HepG2 (cell line): ENCODE results near the gene ZNF277. TPM values are rescaled to one million over a fixed set of nuclear protein-coding genes. Genes with fewer than 3 reads are reported as not detected.
A peak's percentile ranks its signal among the peaks of the same experiment; 100 is the strongest.

Experiments used
- ATAC-seq: fragments of 200-7000 bp; cut with Tn5 transposase; 3 replicates; pipeline ENCODE4 v1.9.1; 2020; ENCODE audit warnings: mild to moderate bottlenecking, moderate library complexity
- BruUV-seq: library from RNA; stranded (reverse); fragments of 400-500 nt; replicated peaks from 2 replicates; lab custom pipeline; 2021; lab: Mats Ljungman, UMichigan
- CTCF ChIA-PET: fragments of 300-600 bp; formaldehyde crosslinking; extraction: SDS; loops from one replicate; lab custom pipeline; 2021; ENCODE audit warnings: low total read pairs, inconsistent platforms, low intra/inter-chr PET ratio; lab: Yijun Ruan, JAX
- POLR2A ChIA-PET: fragments of 350-600 bp; sonication (Branson Sonifier 250); formaldehyde crosslinking; loops from one replicate; lab custom pipeline; 2020; ENCODE audit warnings: antibody characterized with exemption, inconsistent platforms; lab: Yijun Ruan, JAX
- DNase-seq: peaks from one replicate; pipeline ENCODE4 v3.0.0-alpha.2; 2015; ENCODE audit warnings: low spot score
- FAIRE-seq: peaks from 3 replicates; lab custom pipeline; 2011; peaks lifted over from hg19 to GRCh38; lab: Jason Lieb, UNC
- H2AFZ ChIP-seq: one replicate; pipeline ENCODE4 v1.6.1; 2011; ENCODE audit warnings: low read length, inconsistent platforms
- H3K27ac ChIP-seq: fragments of 300-600 bp; 3 replicates; pipeline ENCODE4 v1.8.0; 2011; ENCODE audit warnings: mixed run types, mild to moderate bottlenecking, mixed read lengths, low read length, inconsistent platforms; ENCODE audit not compliant: insufficient read depth; ENCODE audit errors: extremely low read length
- H3K27me3 ChIP-seq, 2 experiments: fragments of 200-600 bp in 1 of 2; 2 replicates in 1 of 2; 3 replicates in 1 of 2; pipeline versions ENCODE4 v1.6.0 to v1.8.0; 2011; ENCODE audit warnings: low read length in 2 of 2, mild to moderate bottlenecking in 2 of 2, moderate library complexity in 2 of 2, inconsistent platforms in 1 of 2; ENCODE audit not compliant: insufficient read depth in 2 of 2, control insufficient read depth in 1 of 2
- H3K36me3 ChIP-seq, 2 experiments: fragments of 200-600 bp in 1 of 2; replicated peaks in 1 of 2; 2 replicates in 1 of 2; 3 replicates in 1 of 2; pipeline versions ENCODE4 v1.5.1 to v1.8.0; 2011; ENCODE audit warnings: low read length in 2 of 2, inconsistent platforms in 1 of 2; ENCODE audit not compliant: insufficient read depth in 2 of 2, control insufficient read depth in 1 of 2
- H3K4me1 ChIP-seq: 2 replicates; pipeline ENCODE4 v1.5.1; 2012; ENCODE audit warnings: low read length, inconsistent platforms; ENCODE audit not compliant: insufficient read depth
- H3K4me2 ChIP-seq: 2 replicates; pipeline ENCODE4 v1.6.0; 2011; ENCODE audit warnings: low read depth, low read length, inconsistent platforms
- H3K4me3 ChIP-seq, 3 experiments: fragments of 200-600 bp in 1 of 3; sonication (generic), shearing (Covaris generic) in 1 of 3; replicated peaks in 1 of 3; 2 replicates each; pipeline ENCODE4 v1.5.1; 2011 to 2016; ENCODE audit warnings: low read length in 3 of 3, inconsistent platforms in 2 of 3, low read depth in 2 of 3, mild to moderate bottlenecking in 2 of 3, control low read depth in 1 of 3, mixed read lengths in 1 of 3; ENCODE audit not compliant: insufficient read depth in 1 of 3
- H3K79me2 ChIP-seq: one replicate; pipeline ENCODE4 v1.6.1; 2011; ENCODE audit warnings: low read length, inconsistent platforms; ENCODE audit not compliant: insufficient read depth
- H3K9ac ChIP-seq: 2 replicates; pipeline ENCODE4 v1.6.0; 2011; ENCODE audit warnings: mild to moderate bottlenecking, low read depth, low read length, inconsistent platforms; ENCODE audit not compliant: insufficient read depth
- H3K9me3 ChIP-seq: 2 replicates; pipeline ENCODE4 v1.5.1; 2012; ENCODE audit warnings: mild to moderate bottlenecking, low read length
- H4K20me1 ChIP-seq: 2 replicates; pipeline ENCODE4 v1.6.0; 2011; ENCODE audit warnings: inconsistent platforms, mild to moderate bottlenecking, low read length, moderate library complexity; ENCODE audit not compliant: insufficient read depth
- FOXK1 ChIP-seq: sonication (generic); formaldehyde crosslinking; IDR thresholded peaks from 2 replicates; pipeline ENCODE4 v1.4.0; 2020; ENCODE audit warnings: low read depth, missing genetic modification reagents, borderline replicate concordance
- GPN1 ChIP-seq: sonication (generic); formaldehyde crosslinking; IDR thresholded peaks from 2 replicates; pipeline ENCODE4 v1.5.1; 2020; ENCODE audit warnings: missing genetic modification reagents, borderline replicate concordance
- HBP1 ChIP-seq: IDR thresholded peaks from 2 replicates; pipeline ENCODE4 v1.6.1; 2016; ENCODE audit warnings: low read depth, control low read depth
- HOXA9 ChIP-seq: sonication (generic); formaldehyde crosslinking; IDR thresholded peaks from 2 replicates; pipeline ENCODE4 v1.8.1; 2022; ENCODE audit warnings: missing genetic modification reagents, mild to moderate bottlenecking, moderate library complexity, borderline replicate concordance
- NCOA1 ChIP-seq: sonication (generic); formaldehyde crosslinking; IDR thresholded peaks from 2 replicates; pipeline ENCODE4 v1.9.0; 2021; ENCODE audit warnings: missing genetic modification reagents
- NCOR1 ChIP-seq: fragments of 200-600 bp; sonication (generic); IDR thresholded peaks from 2 replicates; pipeline ENCODE4 v1.7.0; 2017; ENCODE audit warnings: antibody characterized with exemption, low read length, borderline replicate concordance
- NFE2L2 ChIP-seq: fragments of 150-350 bp; IDR thresholded peaks from 2 replicates; pipeline ENCODE4 v1.6.1; 2014; ENCODE audit warnings: low read length
- NFYB ChIP-seq: sonication (generic); formaldehyde crosslinking; IDR thresholded peaks from 2 replicates; pipeline ENCODE4 v1.4.0; 2020; ENCODE audit warnings: missing genetic modification reagents
- NR0B2 ChIP-seq: sonication (generic); formaldehyde crosslinking; IDR thresholded peaks from 2 replicates; pipeline ENCODE4 v1.4.0; 2020; ENCODE audit warnings: mild to moderate bottlenecking, missing genetic modification reagents
- SATB2 ChIP-seq: sonication (generic); formaldehyde crosslinking; IDR thresholded peaks from 2 replicates; pipeline ENCODE4 v1.5.0; 2020; ENCODE audit warnings: missing genetic modification reagents
- SOX6 ChIP-seq, 2 experiments: fragments of 450-650 bp in 1 of 2; sonication (generic) in 1 of 2; formaldehyde crosslinking in 1 of 2; IDR thresholded peaks; 2 replicates each; pipeline versions ENCODE4 v1.4.0 to v1.6.1; 2017 to 2020; ENCODE audit warnings: antibody characterized with exemption in 1 of 2, mild to moderate bottlenecking in 1 of 2, missing genetic modification reagents in 1 of 2
- TCF7 ChIP-seq: sonication (generic); IDR thresholded peaks from 2 replicates; pipeline ENCODE4 v1.6.1; 2016; ENCODE audit warnings: antibody characterized with exemption, low read depth
- ZBTB26 ChIP-seq: IDR thresholded peaks from 2 replicates; pipeline ENCODE4 v1.6.1; 2016; ENCODE audit warnings: missing compliant biosample characterization, missing genetic modification reagents, borderline replicate concordance
- ZIK1 ChIP-seq: sonication (generic); formaldehyde crosslinking; IDR thresholded peaks from 2 replicates; pipeline ENCODE4 v1.5.0; 2020; ENCODE audit warnings: mild to moderate bottlenecking, low read depth, missing genetic modification reagents, borderline replicate concordance
- ZNF282 ChIP-seq: fragments of 450-650 bp; IDR thresholded peaks from 2 replicates; pipeline ENCODE4 v1.6.1; 2018; ENCODE audit not compliant: partially characterized antibody
- ZNF577 ChIP-seq: sonication (generic); formaldehyde crosslinking; IDR thresholded peaks from 2 replicates; pipeline ENCODE4 v1.4.0; 2020; ENCODE audit warnings: mild to moderate bottlenecking, low read depth, missing genetic modification reagents, borderline replicate concordance
- ZNF687 ChIP-seq: sonication (generic); formaldehyde crosslinking; IDR thresholded peaks from 2 replicates; pipeline ENCODE4 v1.5.1; 2020; ENCODE audit warnings: mild to moderate bottlenecking, missing genetic modification reagents, moderate library complexity
- ZNF777 ChIP-seq: sonication (generic); formaldehyde crosslinking; IDR thresholded peaks from 2 replicates; pipeline ENCODE4 v1.4.0; 2020; ENCODE audit warnings: missing genetic modification reagents
- WGBS: methylation state at CpG from one replicate; pipeline ENCODE4 v1.1.6; 2017; ENCODE audit warnings: low lambda C conversion rate; 5-methylcytosine and 5-hydroxymethylcytosine counted together
- in situ Hi-C: cut with HindIII; loops from 2 replicates; pipeline ENCODE4 v1.10.0; 2017; ENCODE audit warnings: low pct_unique_long_range_greater_than_20kb; ENCODE audit not compliant: extremely low pct_ligation_motif_present
- intact Hi-C: fragments of 100-400 bp; cut with micrococcal nuclease; formaldehyde crosslinking; loops from one replicate; pipeline ENCODE4 v1.10.0; 2022; ENCODE audit not compliant: unreplicated experiment
- polyA plus RNA-seq, 8 experiments: library from polyadenylated mRNA; depleted of rRNA in 3 of 8; stranded (reverse) in 7 of 8; unstranded in 1 of 8; fragments of >200 nt; fragmentation: Illumina TruSeq in 4 of 8; extraction: Trizol in 4 of 8; gene quantifications; 2 replicates each; pipeline versions ENCODE4 v1.2.1 to v1.2.3, GENCODE V29; 2011 to 2016; ENCODE audit warnings: low read depth in 4 of 8, missing spikeins in 1 of 8, mixed read lengths in 1 of 8; ENCODE audit not compliant: insufficient read depth in 1 of 8
- total RNA-seq, 5 experiments: library from RNA; depleted of rRNA; stranded (reverse); fragments of >200 nt; fragmentation: Illumina TruSeq; extraction: Trizol; gene quantifications; 2 replicates each; pipeline ENCODE4 v1.2.3, GENCODE V29; 2016; ENCODE audit warnings: low read depth in 1 of 5

Gene ZNF277
- total and polyA plus RNA-seq, 2 of the 13 experiments (the other 11 are each of a cell fraction or from before 2014, with no cell fraction given), result 29.1 to 30.1 TPM

GRCh38 chr7:112224186-112224585 is 17.7 kb downstream of the ZNF277 start:
- in situ Hi-C loops (no loop called here), intact Hi-C loops (no loop called here)
- Histone ChIP-seq H3K9me3 (no peaks in the 10 kb centered on the region), H4K20me1 (no peaks in the 10 kb centered on the region; the same call in 1 of the 2 replicates), H3K27ac (no peak overlapping the region), H3K4me2 (peak overlapping the region; percentile 10; the same call in 1 of the 2 replicates), H2AFZ (no peak overlapping the region), H3K4me3 (no peak overlapping the region), H3K4me1 (peaks cover 31% of the 10 kb centered on the region), H3K79me2 (peaks cover 61% of the 10 kb centered on the region), H3K9ac (no peak overlapping the region), H3K27me3 (no peaks in the 10 kb centered on the region), H3K36me3 (no peaks in the 10 kb centered on the region; a peak in 1 of 5 replicates)
- ATAC-seq, result no peak
- no peak for FAIRE-seq
- POLR2A ChIA-PET, result interaction anchor here (1.0 kb wide), 1 partner anchor 18 kb away, joined by 3 read pairs; the partner anchor contains the start of genes DOCK4 and ZNF277
- WGBS, result 79% methylated on average over 2 of the region's 2 CpGs
- DNase-seq, result no peak
- BruUV-seq, result no TSS peak
- CTCF ChIA-PET, result no interaction called here
- no peak for TF ChIP-seq ZIK1 (CRISPR knock-in tag)
- no peak for TF ChIP-seq GPN1 (CRISPR knock-in tag)
- no peak for TF ChIP-seq SATB2
- no peak for TF ChIP-seq FOXK1 (CRISPR knock-in tag)
- no peak for TF ChIP-seq ZNF282
- no peak for TF ChIP-seq NFYB (CRISPR knock-in tag)
- TF ChIP-seq SOX6 (IDR thresholded peaks at IDR 0.05), result no peak
- no peak for TF ChIP-seq SOX6 (CRISPR knock-in tag; IDR thresholded peaks at IDR 0.05)
- TF ChIP-seq NR0B2 (CRISPR knock-in tag), result no peak
- TF ChIP-seq TCF7, result no peak
- TF ChIP-seq ZNF577 (CRISPR knock-in tag), result no peak
- no peak for TF ChIP-seq HBP1 (CRISPR knock-in tag)
- no peak for TF ChIP-seq NCOR1
- TF ChIP-seq NCOA1, result no peak
- TF ChIP-seq NFE2L2, result no peak
- TF ChIP-seq HOXA9 (CRISPR knock-in tag), result no peak
- no peak for TF ChIP-seq ZNF687
- TF ChIP-seq ZBTB26 (CRISPR knock-in tag), result no peak
- no peak for TF ChIP-seq ZNF777
